A549 (cell line): ENCODE data around the gene STARD13. TPM values are rescaled to one million over a fixed set of nuclear protein-coding genes. Genes with fewer than 3 reads are reported as not detected.

Experiments
- ATAC-seq, 2 experiments: fragments of 200-7000 bp in 1 of 2; fragments of >200 bp in 1 of 2; cut with Nextera tagmentation in 1 of 2; cut with Tn5 transposase in 1 of 2; 3 replicates each; pipeline versions ENCODE4 v1.8.0 to v1.9.1; 2018 to 2020; ENCODE audit warnings: mild to moderate bottlenecking in 1 of 2, moderate library complexity in 1 of 2
- CTCF ChIA-PET: fragments of 300-600 bp; sonication (Branson Sonifier 250); formaldehyde crosslinking; extraction: SDS; loops from one replicate; lab custom pipeline; 2021; ENCODE audit warnings: antibody characterized with exemption, inconsistent platforms; lab: Yijun Ruan, JAX
- POLR2A ChIA-PET: fragments of 350-600 bp; formaldehyde crosslinking; extraction: SDS; loops from one replicate; lab custom pipeline; 2021; ENCODE audit warnings: antibody characterized with exemption, inconsistent platforms; lab: Yijun Ruan, JAX
- DNase-seq, 2 experiments: peaks; one replicate each; pipeline versions ENCODE4 v3.0.0 to v3.0.0-alpha.2; 2011 to 2016; ENCODE audit warnings: low read depth in 1 of 2, low spot score in 1 of 2
- FAIRE-seq: peaks from 2 replicates; lab custom pipeline; 2011; peaks lifted over from hg19 to GRCh38; lab: Jason Lieb, UNC
- H3K27ac ChIP-seq, 2 experiments: fragments of >200 bp; sonication (Bioruptor Twin); formaldehyde crosslinking; 3 replicates each; pipeline ENCODE4 v1.5.1; 2016 to 2017
- H3K4me1 ChIP-seq: fragments of >200 bp; sonication (Bioruptor Twin); formaldehyde crosslinking; 3 replicates; pipeline ENCODE4 v1.6.1; 2016
- H3K4me2 ChIP-seq: fragments of >200 bp; sonication (Bioruptor Twin); formaldehyde crosslinking; 3 replicates; pipeline ENCODE4 v1.6.1; 2016
- H3K4me3 ChIP-seq: fragments of >200 bp; sonication (Bioruptor Twin); formaldehyde crosslinking; 3 replicates; pipeline ENCODE4 v1.5.1; 2016
- H3K9me3 ChIP-seq: fragments of >200 bp; sonication (Bioruptor Twin); formaldehyde crosslinking; 3 replicates; pipeline ENCODE4 v1.6.1; 2016
- CBX8 ChIP-seq: fragments of 200-600 bp; sonication (generic); IDR thresholded peaks from 2 replicates; pipeline ENCODE4 v1.6.1; 2016
- CHD4 ChIP-seq: fragments of 200-600 bp; sonication (generic); IDR thresholded peaks from 2 replicates; pipeline ENCODE4 v1.6.1; 2016; ENCODE audit warnings: antibody characterized with exemption, mild to moderate bottlenecking, borderline replicate concordance
- EP300 ChIP-seq, 2 experiments: fragments of >200 bp; sonication (Bioruptor Twin); formaldehyde crosslinking; IDR thresholded peaks; 2 replicates in 1 of 2; 3 replicates in 1 of 2; pipeline ENCODE4 v1.6.1; 2016 to 2017
- FOSB ChIP-seq: fragments of 250-450 bp; sonication (Bioruptor Pico); IDR thresholded peaks from 2 replicates; pipeline ENCODE4 v1.5.0; 2020; ENCODE audit warnings: mild to moderate bottlenecking, moderate library complexity
- GATA3 ChIP-seq: IDR thresholded peaks from 2 replicates; pipeline ENCODE4 v1.6.1; 2012; ENCODE audit warnings: borderline replicate concordance
- HOXB13 ChIP-seq: fragments of 250-450 bp; sonication (Bioruptor Pico); IDR thresholded peaks from 2 replicates; pipeline ENCODE4 v1.5.0; 2020; ENCODE audit warnings: low read depth, mild to moderate bottlenecking, moderate library complexity
- HOXB5 ChIP-seq: fragments of 250-450 bp; sonication (Bioruptor Pico); IDR thresholded peaks from 2 replicates; pipeline ENCODE4 v1.5.0; 2020; ENCODE audit warnings: mild to moderate bottlenecking, moderate library complexity
- JUN ChIP-seq, 2 experiments: fragments of >200 bp; sonication (Bioruptor Twin); formaldehyde crosslinking; IDR thresholded peaks; 2 replicates in 1 of 2; 3 replicates in 1 of 2; pipeline ENCODE4 v1.6.1; 2016 to 2017
- KDM1A ChIP-seq: fragments of 200-600 bp; sonication (generic); IDR thresholded peaks from 2 replicates; pipeline ENCODE4 v1.6.1; 2016; ENCODE audit warnings: low read depth, mild to moderate bottlenecking
- KDM5A ChIP-seq: fragments of 200-600 bp; sonication (generic); IDR thresholded peaks from 2 replicates; pipeline ENCODE4 v1.6.1; 2016; ENCODE audit warnings: antibody characterized with exemption, mild to moderate bottlenecking
- MAZ ChIP-seq: fragments of 150-350 bp; IDR thresholded peaks from 2 replicates; pipeline ENCODE4 v1.6.1; 2014; ENCODE audit warnings: antibody characterized with exemption, low read depth, low read length, borderline replicate concordance
- NPAS2 ChIP-seq: fragments of 250-450 bp; sonication (Bioruptor Pico); IDR thresholded peaks from 2 replicates; pipeline ENCODE4 v1.8.0; 2022; ENCODE audit warnings: mild to moderate bottlenecking, moderate library complexity, borderline replicate concordance
- PHF8 ChIP-seq: fragments of 200-600 bp; sonication (generic); IDR thresholded peaks from 2 replicates; pipeline ENCODE4 v1.6.1; 2016; ENCODE audit warnings: low read depth, mild to moderate bottlenecking, antibody characterized with exemption, moderate library complexity, borderline replicate concordance
- RARB ChIP-seq: fragments of 250-450 bp; sonication (Bioruptor Pico); IDR thresholded peaks from 2 replicates; pipeline ENCODE4 v1.8.0; 2021; ENCODE audit warnings: mild to moderate bottlenecking, moderate library complexity
- SMC3 ChIP-seq: fragments of >200 bp; sonication (Bioruptor Twin); formaldehyde crosslinking; IDR thresholded peaks from 3 replicates; pipeline ENCODE4 v1.6.1; 2018; ENCODE audit warnings: inconsistent platforms
- SREBF2 ChIP-seq: fragments of 450-650 bp; IDR thresholded peaks from 2 replicates; pipeline ENCODE4 v1.6.1; 2014; ENCODE audit warnings: mild to moderate bottlenecking, moderate library complexity
- ZSCAN20 ChIP-seq: fragments of 250-450 bp; sonication (Bioruptor Pico); IDR thresholded peaks from 2 replicates; pipeline ENCODE4 v1.8.0; 2022; ENCODE audit warnings: mild to moderate bottlenecking, moderate library complexity
- WGBS: methylation state at CpG from one replicate; pipeline ENCODE4 v1.1.6; 2017; ENCODE audit errors: missing lambda C conversion rate; 5-methylcytosine and 5-hydroxymethylcytosine counted together
- polyA plus RNA-seq, 4 experiments: library from polyadenylated mRNA; depleted of rRNA in 3 of 4; stranded (reverse); fragments of >200 nt; fragmentation: RNase III in 1 of 4; extraction: RNeasy Plus Mini Kit Qiagen cat#74134 plus additional on column Dnase treatment in 1 of 4; gene quantifications; 2 replicates in 3 of 4; 3 replicates in 1 of 4; pipeline ENCODE4 v1.2.3, GENCODE V29; 2011 to 2017
- TF ChIP-seq, protein P1 (sequence below): fragments of 200-600 bp; sonication (generic); IDR thresholded peaks from 2 replicates; pipeline ENCODE4 v1.6.1; 2016; ENCODE audit warnings: antibody characterized with exemption, mild to moderate bottlenecking, moderate library complexity
- TF ChIP-seq, protein P2 (sequence below): IDR thresholded peaks from 2 replicates; pipeline ENCODE4 v1.6.1; 2012
- TF ChIP-seq, protein P3 (sequence below): fragments of >200 bp; sonication (Bioruptor Twin); formaldehyde crosslinking; IDR thresholded peaks from 3 replicates; pipeline ENCODE4 v1.5.1; 2016

The STARD13 gene
- polyA plus RNA-seq, 2 of the 4 experiments (the other 2 are of a cell fraction): 2.4 to 2.8 TPM

DNA sequence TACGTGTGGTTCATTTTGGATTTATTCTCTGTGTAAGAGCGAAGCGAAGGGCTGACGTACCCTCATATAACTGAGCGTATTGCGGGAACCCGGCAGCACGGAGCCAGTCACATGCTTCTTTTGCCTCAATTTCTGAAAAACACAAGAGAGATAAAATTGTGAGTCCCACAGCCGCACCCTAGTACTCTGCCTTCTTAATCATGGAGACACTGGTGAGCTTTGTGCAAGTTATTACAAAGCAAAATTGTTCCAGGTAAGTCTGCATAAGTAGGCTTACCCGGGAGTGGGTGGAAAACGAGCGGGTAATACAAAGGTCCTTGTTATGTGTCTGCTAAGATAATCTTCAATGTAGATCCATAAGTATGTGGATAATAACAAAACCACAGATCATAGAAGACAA, 118.1 kb downstream of the STARD13 start:
- CTCF ChIA-PET: no interaction called here
- FAIRE-seq: no peak
- no peak overlapping the region for H3K4me2 ChIP-seq
- H3K27ac ChIP-seq: no peak overlapping the region
- H3K4me1 ChIP-seq: no peaks in the 10 kb centered on the region
- H3K9me3 ChIP-seq: peaks cover 2% of the 10 kb centered on the region; the same call in 1 of the 3 replicates
- no peak for ATAC-seq
- no peak overlapping the region for H3K4me3 ChIP-seq
- POLR2A ChIA-PET: no interaction called here
- no peak for DNase-seq
- WGBS: 97% methylated on average over 12 of the region's 12 CpGs
- TF ChIP-seq SMC3 (no peak), FOSB (CRISPR knock-in tag) (no peak), ZSCAN20 (CRISPR knock-in tag) (no peak), SREBF2 (no peak), KDM1A (no peak), HOXB13 (CRISPR knock-in tag) (no peak), HOXB5 (CRISPR knock-in tag) (no peak), CBX8 (no peak), JUN (IDR thresholded peaks at IDR 0.05) (no peak), NPAS2 (CRISPR knock-in tag) (no peak), PHF8 (no peak), KDM5A (no peak), MAZ (no peak)
- TF ChIP-seq, protein P1, sequence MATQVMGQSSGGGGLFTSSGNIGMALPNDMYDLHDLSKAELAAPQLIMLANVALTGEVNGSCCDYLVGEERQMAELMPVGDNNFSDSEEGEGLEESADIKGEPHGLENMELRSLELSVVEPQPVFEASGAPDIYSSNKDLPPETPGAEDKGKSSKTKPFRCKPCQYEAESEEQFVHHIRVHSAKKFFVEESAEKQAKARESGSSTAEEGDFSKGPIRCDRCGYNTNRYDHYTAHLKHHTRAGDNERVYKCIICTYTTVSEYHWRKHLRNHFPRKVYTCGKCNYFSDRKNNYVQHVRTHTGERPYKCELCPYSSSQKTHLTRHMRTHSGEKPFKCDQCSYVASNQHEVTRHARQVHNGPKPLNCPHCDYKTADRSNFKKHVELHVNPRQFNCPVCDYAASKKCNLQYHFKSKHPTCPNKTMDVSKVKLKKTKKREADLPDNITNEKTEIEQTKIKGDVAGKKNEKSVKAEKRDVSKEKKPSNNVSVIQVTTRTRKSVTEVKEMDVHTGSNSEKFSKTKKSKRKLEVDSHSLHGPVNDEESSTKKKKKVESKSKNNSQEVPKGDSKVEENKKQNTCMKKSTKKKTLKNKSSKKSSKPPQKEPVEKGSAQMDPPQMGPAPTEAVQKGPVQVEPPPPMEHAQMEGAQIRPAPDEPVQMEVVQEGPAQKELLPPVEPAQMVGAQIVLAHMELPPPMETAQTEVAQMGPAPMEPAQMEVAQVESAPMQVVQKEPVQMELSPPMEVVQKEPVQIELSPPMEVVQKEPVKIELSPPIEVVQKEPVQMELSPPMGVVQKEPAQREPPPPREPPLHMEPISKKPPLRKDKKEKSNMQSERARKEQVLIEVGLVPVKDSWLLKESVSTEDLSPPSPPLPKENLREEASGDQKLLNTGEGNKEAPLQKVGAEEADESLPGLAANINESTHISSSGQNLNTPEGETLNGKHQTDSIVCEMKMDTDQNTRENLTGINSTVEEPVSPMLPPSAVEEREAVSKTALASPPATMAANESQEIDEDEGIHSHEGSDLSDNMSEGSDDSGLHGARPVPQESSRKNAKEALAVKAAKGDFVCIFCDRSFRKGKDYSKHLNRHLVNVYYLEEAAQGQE: no peak

DNA sequence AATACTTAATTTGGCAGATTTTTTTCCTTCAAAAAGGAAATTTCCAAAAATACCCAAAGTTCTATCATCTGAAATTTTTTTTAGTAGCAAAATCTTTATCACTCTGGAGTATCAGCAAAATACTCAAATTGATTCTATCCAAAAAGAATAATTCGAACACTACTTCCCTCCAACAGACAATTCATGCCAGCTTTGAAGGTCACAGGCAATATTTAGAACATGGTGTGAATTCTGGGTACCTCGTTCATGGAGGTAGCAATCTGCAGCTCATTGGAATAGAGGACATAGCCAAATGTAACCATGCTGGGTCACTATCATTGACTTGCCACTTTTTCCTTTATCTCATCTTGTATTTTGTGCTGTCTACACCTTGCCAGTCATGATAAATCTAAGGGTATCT, 119.8 kb downstream of the STARD13 start:
- peaks cover 6% of the 10 kb centered on the region; the same call in 1 of the 3 replicates for H3K9me3 ChIP-seq
- TF ChIP-seq HOXB5 (CRISPR knock-in tag) (no peak), GATA3 (no peak), EP300 (IDR thresholded peaks at IDR 0.05) (no peak), RARB (CRISPR knock-in tag) (no peak), ZSCAN20 (CRISPR knock-in tag) (no peak), CHD4 (no peak)
- TF ChIP-seq, protein P1: no peak
- TF ChIP-seq, protein P2, sequence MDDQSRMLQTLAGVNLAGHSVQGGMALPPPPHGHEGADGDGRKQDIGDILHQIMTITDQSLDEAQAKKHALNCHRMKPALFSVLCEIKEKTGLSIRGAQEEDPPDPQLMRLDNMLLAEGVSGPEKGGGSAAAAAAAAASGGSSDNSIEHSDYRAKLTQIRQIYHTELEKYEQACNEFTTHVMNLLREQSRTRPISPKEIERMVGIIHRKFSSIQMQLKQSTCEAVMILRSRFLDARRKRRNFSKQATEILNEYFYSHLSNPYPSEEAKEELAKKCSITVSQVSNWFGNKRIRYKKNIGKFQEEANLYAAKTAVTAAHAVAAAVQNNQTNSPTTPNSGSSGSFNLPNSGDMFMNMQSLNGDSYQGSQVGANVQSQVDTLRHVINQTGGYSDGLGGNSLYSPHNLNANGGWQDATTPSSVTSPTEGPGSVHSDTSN: no peak
- TF ChIP-seq, protein P3, sequence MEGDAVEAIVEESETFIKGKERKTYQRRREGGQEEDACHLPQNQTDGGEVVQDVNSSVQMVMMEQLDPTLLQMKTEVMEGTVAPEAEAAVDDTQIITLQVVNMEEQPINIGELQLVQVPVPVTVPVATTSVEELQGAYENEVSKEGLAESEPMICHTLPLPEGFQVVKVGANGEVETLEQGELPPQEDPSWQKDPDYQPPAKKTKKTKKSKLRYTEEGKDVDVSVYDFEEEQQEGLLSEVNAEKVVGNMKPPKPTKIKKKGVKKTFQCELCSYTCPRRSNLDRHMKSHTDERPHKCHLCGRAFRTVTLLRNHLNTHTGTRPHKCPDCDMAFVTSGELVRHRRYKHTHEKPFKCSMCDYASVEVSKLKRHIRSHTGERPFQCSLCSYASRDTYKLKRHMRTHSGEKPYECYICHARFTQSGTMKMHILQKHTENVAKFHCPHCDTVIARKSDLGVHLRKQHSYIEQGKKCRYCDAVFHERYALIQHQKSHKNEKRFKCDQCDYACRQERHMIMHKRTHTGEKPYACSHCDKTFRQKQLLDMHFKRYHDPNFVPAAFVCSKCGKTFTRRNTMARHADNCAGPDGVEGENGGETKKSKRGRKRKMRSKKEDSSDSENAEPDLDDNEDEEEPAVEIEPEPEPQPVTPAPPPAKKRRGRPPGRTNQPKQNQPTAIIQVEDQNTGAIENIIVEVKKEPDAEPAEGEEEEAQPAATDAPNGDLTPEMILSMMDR: no peak
- TF ChIP-seq, all 56 proteins: peak for 0
- H3K4me3 ChIP-seq: no peak overlapping the region
- no peak overlapping the region for H3K27ac ChIP-seq
- no peaks in the 10 kb centered on the region for H3K4me1 ChIP-seq
- no peak overlapping the region for H3K4me2 ChIP-seq
- ChIA-PET CTCF (no interaction called here), POLR2A (no interaction called here)
- ATAC-seq (no peak), FAIRE-seq (no peak), DNase-seq (no peak)
- WGBS: 82% methylated on average over 2 of the region's 2 CpGs
